ENCODE measurements around the gene ROBO4.

ROBO4 gene

GRCh38 chr11:124884869-124885479, 12.7 kb downstream of the ROBO4 start:
- H3K27ac Mint-ChIP-seq = no peak overlapping the region
- H3K4me3 Mint-ChIP-seq = no peak overlapping the region
- no peaks in the 10 kb centered on the region for H3K4me1 Mint-ChIP-seq
- ATAC-seq (no peak), DNase-seq (no peak)
- no peaks in the 10 kb centered on the region for H3K9me3 Mint-ChIP-seq
- peaks cover 17% of the 10 kb centered on the region for H3K27me3 Mint-ChIP-seq

DNA sequence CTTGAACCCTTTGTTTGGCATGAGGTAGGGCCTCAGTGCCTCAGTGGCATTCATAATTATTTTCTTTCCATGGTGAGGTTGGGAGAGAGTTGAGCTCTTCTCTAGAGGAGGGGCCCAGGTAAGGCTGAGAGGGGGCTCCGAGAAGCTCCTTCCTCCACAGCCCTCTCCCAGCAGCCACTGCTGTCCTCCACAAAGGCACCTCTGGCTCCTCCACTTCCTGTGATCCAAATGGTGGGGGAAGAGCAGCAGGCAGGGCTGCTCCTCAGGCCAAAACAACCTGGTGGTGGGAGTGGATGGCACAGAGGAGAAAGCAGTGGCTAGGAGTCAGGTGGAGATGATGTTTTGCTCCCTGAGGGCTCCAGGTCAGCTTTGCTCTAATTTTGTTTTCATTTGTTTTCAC, 13.3 kb downstream of the ROBO4 start:
- ATAC-seq (no peak), DNase-seq (no peak)
- H3K27ac Mint-ChIP-seq = no peak overlapping the region
- peaks cover 17% of the 10 kb centered on the region for H3K27me3 Mint-ChIP-seq
- H3K4me3 Mint-ChIP-seq = no peak overlapping the region
- H3K9me3 Mint-ChIP-seq = no peaks in the 10 kb centered on the region
- H3K4me1 Mint-ChIP-seq = peaks cover 3% of the 10 kb centered on the region

DNA sequence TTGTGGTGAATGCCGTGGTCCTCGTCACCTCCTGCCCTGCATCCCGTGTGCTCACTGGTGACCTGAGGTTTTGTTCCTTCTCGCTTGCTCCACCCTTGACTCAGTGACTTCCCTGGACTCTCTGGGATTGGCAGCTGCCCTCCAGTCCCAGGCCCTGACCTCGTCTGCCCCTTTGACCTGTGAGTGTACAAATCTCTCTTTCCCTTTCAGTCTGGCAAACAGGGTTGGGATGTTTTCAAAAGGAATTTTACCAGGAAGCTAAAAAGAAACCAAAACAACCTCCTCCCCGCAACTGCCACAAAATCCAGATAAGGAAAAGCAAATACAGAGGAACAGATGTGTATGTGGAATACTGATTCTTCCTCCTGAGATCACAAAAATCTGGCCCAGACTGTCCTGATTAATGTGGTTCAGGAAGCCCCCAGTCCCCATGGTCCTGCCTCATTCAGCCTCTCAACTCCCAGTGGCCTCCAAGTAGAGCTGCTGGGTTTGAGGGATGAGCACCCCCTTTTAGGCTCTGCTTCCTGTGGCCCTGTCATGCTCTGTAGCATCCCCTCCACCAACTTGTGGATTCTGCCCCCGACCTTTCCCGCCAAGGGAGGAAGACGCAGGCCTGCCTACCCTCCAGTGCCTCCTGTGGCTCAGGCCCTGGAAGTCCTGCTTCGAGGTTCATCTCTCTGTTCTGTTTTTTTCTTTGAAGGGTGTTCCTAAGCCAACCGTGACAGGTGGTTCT, 15.2 kb downstream of the ROBO4 start:
- H3K4me3 Mint-ChIP-seq = no peak overlapping the region
- peaks cover 17% of the 10 kb centered on the region for H3K27me3 Mint-ChIP-seq
- DNase-seq = no peak
- no peak for ATAC-seq
- no peaks in the 10 kb centered on the region for H3K9me3 Mint-ChIP-seq
- no peak overlapping the region for H3K27ac Mint-ChIP-seq
- peaks cover 18% of the 10 kb centered on the region for H3K4me1 Mint-ChIP-seq

DNA sequence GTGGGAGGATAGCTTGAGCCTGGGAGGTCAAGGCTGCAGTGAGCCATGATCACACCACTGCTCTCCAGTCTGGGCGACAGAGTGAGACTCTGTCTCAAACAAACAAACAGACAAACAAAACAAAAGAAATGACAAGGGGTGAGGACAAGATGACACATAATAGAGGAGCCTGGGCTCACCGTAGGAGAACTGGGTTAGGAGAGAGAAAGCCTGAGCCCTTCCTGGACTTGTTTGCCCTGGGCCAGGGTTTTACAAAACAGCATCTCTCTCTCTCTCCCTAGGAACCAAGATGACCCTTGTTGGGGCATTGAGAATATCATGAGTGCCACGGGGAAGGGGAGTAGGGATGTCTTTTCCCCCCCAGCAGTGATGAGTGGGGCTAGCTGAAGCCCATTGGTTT, 16.7 kb downstream of the ROBO4 start:
- no peaks in the 10 kb centered on the region for H3K9me3 Mint-ChIP-seq
- peaks cover 5% of the 10 kb centered on the region for H3K27me3 Mint-ChIP-seq
- ATAC-seq (no peak), DNase-seq (no peak)
- no peak overlapping the region for H3K4me3 Mint-ChIP-seq
- no peak overlapping the region for H3K27ac Mint-ChIP-seq
- H3K4me1 Mint-ChIP-seq = peaks cover 27% of the 10 kb centered on the region

- ATAC-seq (no peak), DNase-seq (no peak)
- H3K4me1 Mint-ChIP-seq = peaks cover 33% of the 10 kb centered on the region
- no peaks in the 10 kb centered on the region for H3K9me3 Mint-ChIP-seq
- no peak overlapping the region for H3K4me3 Mint-ChIP-seq
- peaks cover 6% of the 10 kb centered on the region for H3K27me3 Mint-ChIP-seq
- no peak overlapping the region for H3K27ac Mint-ChIP-seq
Measured at GRCh38 chr11:124880290-124880611, 17.4 kb downstream of the ROBO4 start.

- no peak for DNase-seq
- no peak overlapping the region for H3K4me3 Mint-ChIP-seq
Measured at GRCh38 chr11:124879493-124880289, 18.0 kb downstream of the ROBO4 start.

DNA sequence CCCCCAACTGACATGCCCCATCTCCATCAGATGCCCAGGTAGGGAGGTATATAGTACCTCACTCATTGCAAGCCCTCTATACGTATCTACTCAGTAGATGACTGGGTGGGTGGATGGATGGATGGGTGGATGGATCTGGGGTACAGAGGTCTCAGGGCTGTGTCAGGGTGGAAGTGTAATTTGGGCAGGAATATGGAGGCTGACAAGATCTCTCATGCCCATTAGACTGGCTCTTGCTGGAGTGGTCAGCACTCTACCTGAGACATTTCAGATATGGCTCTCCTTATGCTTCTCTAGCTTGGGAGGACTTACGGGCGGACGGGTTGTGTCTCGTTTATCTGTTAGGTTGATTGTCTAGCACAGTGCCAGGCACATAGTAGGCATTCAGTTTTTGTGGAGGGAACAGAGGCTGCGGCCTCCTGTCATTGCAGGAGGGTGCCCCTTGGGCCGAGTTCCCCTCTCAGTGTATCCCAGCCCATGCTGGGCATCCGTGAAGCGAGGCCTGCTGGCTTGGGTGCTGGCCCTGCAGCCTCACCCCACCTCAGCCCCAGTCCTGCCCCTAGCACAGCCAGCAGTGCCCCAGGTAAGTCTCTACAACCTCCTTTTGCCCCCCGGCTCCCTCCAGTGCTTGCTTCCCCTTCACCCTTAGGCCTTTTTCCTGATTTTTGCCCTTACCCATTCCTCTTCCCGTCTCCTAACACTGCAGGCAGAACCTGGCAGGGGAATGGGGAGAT, 18.7 kb downstream of the ROBO4 start:
- H3K27me3 Mint-ChIP-seq = peaks cover 20% of the 10 kb centered on the region
- H3K27ac Mint-ChIP-seq = no peak overlapping the region
- ATAC-seq (no peak), DNase-seq (no peak)
- no peaks in the 10 kb centered on the region for H3K9me3 Mint-ChIP-seq
- no peak overlapping the region for H3K4me3 Mint-ChIP-seq
- H3K4me1 Mint-ChIP-seq = peaks cover 41% of the 10 kb centered on the region

More at GRCh38 chr11:124879493-124880289, 18.0 kb downstream of the ROBO4 start:
- H3K9me3 Mint-ChIP-seq = no peaks in the 10 kb centered on the region
- no peak for ATAC-seq
- peaks cover 39% of the 10 kb centered on the region for H3K4me1 Mint-ChIP-seq
- no peak overlapping the region for H3K27ac Mint-ChIP-seq
- peaks cover 12% of the 10 kb centered on the region for H3K27me3 Mint-ChIP-seq

DNA sequence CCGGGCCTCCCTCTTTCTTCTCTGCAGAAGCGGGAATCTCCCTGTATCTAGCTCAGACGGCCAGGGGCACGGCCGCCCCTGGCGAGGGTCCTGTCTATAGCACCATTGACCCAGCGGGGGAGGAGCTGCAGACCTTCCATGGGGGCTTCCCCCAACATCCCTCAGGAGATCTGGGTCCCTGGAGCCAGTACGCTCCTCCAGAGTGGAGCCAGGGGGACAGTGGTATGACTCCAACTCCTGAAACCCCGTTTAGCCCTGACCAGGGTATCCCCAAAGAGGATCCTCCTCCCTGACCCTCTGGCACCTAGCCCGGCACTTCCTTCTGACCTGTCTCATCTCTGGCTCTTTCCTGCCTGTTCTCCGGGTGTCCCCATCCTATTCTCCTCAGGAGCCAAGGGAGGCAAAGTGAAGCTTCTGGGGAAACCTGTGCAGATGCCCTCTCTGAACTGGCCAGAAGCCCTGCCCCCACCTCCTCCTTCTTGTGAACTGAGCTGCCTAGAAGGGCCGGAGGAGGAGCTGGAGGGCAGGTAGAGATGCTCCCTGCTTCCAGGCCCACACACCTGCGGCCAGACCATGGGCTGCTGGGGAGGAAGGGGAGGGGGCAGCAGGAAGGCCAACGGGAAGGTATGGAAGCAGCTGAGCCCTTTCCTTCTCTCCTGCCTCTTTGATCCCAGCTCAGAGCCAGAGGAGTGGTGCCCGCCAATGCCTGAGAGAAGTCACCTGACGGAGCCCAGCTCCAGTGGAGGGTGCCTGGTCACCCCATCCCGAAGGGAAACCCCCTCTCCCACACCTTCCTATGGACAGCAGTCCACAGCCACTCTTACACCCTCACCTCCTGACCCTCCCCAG, 19.5 kb downstream of the ROBO4 start:
- peaks cover 28% of the 10 kb centered on the region for H3K27me3 Mint-ChIP-seq
- H3K4me3 Mint-ChIP-seq = peak overlapping the region; percentile 84
- ATAC-seq (no peak), DNase-seq (no peak)
- H3K27ac Mint-ChIP-seq = peak overlapping the region in 1 of 2 donors; percentile 95
- H3K4me1 Mint-ChIP-seq = peaks cover 41% of the 10 kb centered on the region
- no peaks in the 10 kb centered on the region for H3K9me3 Mint-ChIP-seq

GRCh38 chr11:124877631-124877909, 20.1 kb downstream of the ROBO4 start:
- Mint-ChIP-seq H3K27ac (peak overlapping the region; percentile 86 to 95), H3K27me3 (peaks cover 33% of the 10 kb centered on the region), H3K9me3 (no peaks in the 10 kb centered on the region), H3K4me1 (peaks cover 41% of the 10 kb centered on the region), H3K4me3 (peak overlapping the region; percentile 84)
- DNase-seq (no peak), ATAC-seq (no peak)

GRCh38 chr11:124876818-124877630, 20.6 kb downstream of the ROBO4 start:
- H3K27me3 Mint-ChIP-seq = peaks cover 39% of the 10 kb centered on the region
- H3K9me3 Mint-ChIP-seq = no peaks in the 10 kb centered on the region
- peak overlapping the region; percentile 84 for H3K4me3 Mint-ChIP-seq
- H3K4me1 Mint-ChIP-seq = peaks cover 41% of the 10 kb centered on the region
- no peak for ATAC-seq
- DNase-seq = no peak
- H3K27ac Mint-ChIP-seq = peak overlapping the region; percentile 64 to 91

GRCh38 chr11:124875943-124876817, 21.5 kb downstream of the ROBO4 start:
- ATAC-seq (peak; percentile 92), DNase-seq (peak; percentile 85 to 86)
- H3K27ac Mint-ChIP-seq = peak overlapping the region; percentile 64 to 91
- H3K27me3 Mint-ChIP-seq = peaks cover 47% of the 10 kb centered on the region
- H3K4me3 Mint-ChIP-seq = peak overlapping the region; percentile 84
- peaks cover 41% of the 10 kb centered on the region for H3K4me1 Mint-ChIP-seq
- no peaks in the 10 kb centered on the region for H3K9me3 Mint-ChIP-seq

DNA sequence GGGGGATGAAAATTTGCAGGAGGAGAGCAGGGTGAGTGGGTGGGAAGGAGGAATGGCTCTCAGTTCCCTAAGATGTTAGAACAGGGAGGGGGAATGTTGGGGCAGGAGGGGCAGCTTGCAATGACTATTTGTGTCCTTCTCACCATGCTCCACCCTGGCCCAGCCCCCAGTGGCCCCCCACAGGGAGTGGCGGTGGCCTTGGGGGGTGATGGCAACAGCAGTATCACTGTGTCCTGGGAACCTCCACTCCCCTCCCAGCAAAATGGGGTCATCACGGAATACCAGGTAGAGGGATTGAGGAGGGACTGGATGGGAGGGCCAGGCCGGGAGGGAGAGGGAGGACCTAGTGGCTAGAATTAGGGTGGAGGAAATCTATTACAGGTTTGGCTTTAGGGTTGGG, 22.3 kb downstream of the ROBO4 start:
- Mint-ChIP-seq H3K27ac (no peak overlapping the region), H3K27me3 (peaks cover 55% of the 10 kb centered on the region)

GRCh38 chr11:124874571-124875255, 23.0 kb downstream of the ROBO4 start:
- H3K27me3 Mint-ChIP-seq = peaks cover 62% of the 10 kb centered on the region
- H3K27ac Mint-ChIP-seq = peak overlapping the region in 1 of 2 donors; percentile 20
- peaks cover 43% of the 10 kb centered on the region for H3K4me1 Mint-ChIP-seq
- DNase-seq (no peak), ATAC-seq (no peak)
- peak overlapping the region in 1 of 2 donors; percentile 19 for H3K4me3 Mint-ChIP-seq
- H3K9me3 Mint-ChIP-seq = no peaks in the 10 kb centered on the region

More for the DNA sequence above, 22.3 kb downstream of the ROBO4 start:
- Mint-ChIP-seq H3K9me3 (no peaks in the 10 kb centered on the region), H3K4me3 (peak overlapping the region; percentile 84), H3K4me1 (peaks cover 41% of the 10 kb centered on the region)
- ATAC-seq = no peak
- no peak for DNase-seq
